Measurements from ENCODE around the gene MPP2. TPM values are rescaled to one million over a fixed set of nuclear protein-coding genes. Genes with fewer than 3 reads are reported as not detected.
A peak's percentile ranks its signal among the peaks of the same experiment; 100 is the strongest.
"Not testable (repeated sequence)": the region's sequence is repeated elsewhere in the genome, so short reads cannot be mapped to it uniquely, and the experiment has no call there.

Gene MPP2
- total RNA-seq, 6 donors from 2014 or later = 0.20 to 2.0 (median 0.74) TPM; not detected in 1

- TF ChIP-seq EP300 (IDR thresholded peaks at IDR 0.05) (no peak), CTCF (IDR thresholded peaks at IDR 0.05) (no peak), POLR2A (IDR thresholded peaks at IDR 0.05) (no peak), POLR2AphosphoS5 (IDR thresholded peaks at IDR 0.05) (no peak)
- ATAC-seq (ENCODE audit: low FRiP score in 2 of 2) = no peak
- no peak for DNase-seq
- H3K27me3 ChIP-seq = no peaks in the 10 kb centered on the region
- H3K27ac ChIP-seq = no peak overlapping the region
- H3K36me3 ChIP-seq = no peaks in the 10 kb centered on the region
- H3K4me3 ChIP-seq = no peak overlapping the region
- 81 to 83% methylated on average over 12 of the region's 12 CpGs for WGBS, 2 donors
- H3K4me1 ChIP-seq = peaks cover 0 to 11% (median 0%) of the 10 kb centered on the region in 4 donors
- H3K9me3 ChIP-seq = no peaks in the 10 kb centered on the region
Measured at GRCh38 chr17:43945074-43945829, 37.9 kb upstream of the MPP2 start.

- Histone ChIP-seq H3K9me3 (no peaks in the 10 kb centered on the region), H3K4me1 (peaks cover 5 to 19% (median 9%) of the 10 kb centered on the region in 4 donors), H3K4me3 (no peak within 1 kb of the TSS), H3K36me3 (no peaks in the 10 kb centered on the region), H3K27me3 (peaks cover 0 to 13% (median 2%) of the 10 kb centered on the region in 4 donors), H3K27ac (no peak within 1 kb of the TSS)
- ATAC-seq (ENCODE audit: low FRiP score in 2 of 2) (no peak), DNase-seq (peak in 1 of 2 donors; percentile 54)
- TF ChIP-seq EP300 (IDR thresholded peaks at IDR 0.05) (no peak), POLR2AphosphoS5 (IDR thresholded peaks at IDR 0.05) (no peak), POLR2A (IDR thresholded peaks at IDR 0.05) (no peak), CTCF (IDR thresholded peaks at IDR 0.05) (no peak)
- WGBS, 2 donors = 71 to 93% methylated on average over 4 to 16 of the region's 17 CpGs
Measured at GRCh38 chr17:43942051-43942685, 34.8 kb upstream of the MPP2 start, which contains the start of gene PPY. PPY (minus strand) TSS chr17:43942476; CDS start chr17:43941654, 822 bp downstream.

- H3K9me3 ChIP-seq = no peaks in the 10 kb centered on the region
- DNase-seq (no peak), ATAC-seq (ENCODE audit: low FRiP score in 2 of 2) (no peak)
- no peak overlapping the region for H3K27ac ChIP-seq
- H3K36me3 ChIP-seq = no peaks in the 10 kb centered on the region
- no peak overlapping the region for H3K4me3 ChIP-seq
- H3K4me1 ChIP-seq = peaks cover 5 to 19% (median 9%) of the 10 kb centered on the region in 4 donors
- H3K27me3 ChIP-seq = peaks cover 0 to 13% (median 2%) of the 10 kb centered on the region in 4 donors
- WGBS, 2 donors = 67% methylated on average over 6 to 7 of the region's 7 CpGs
- TF ChIP-seq EP300 (IDR thresholded peaks at IDR 0.05) (no peak), CTCF (IDR thresholded peaks at IDR 0.05) (peak in 3 of 6 experiments; percentile 13 to 35 (median 24))
Measured at GRCh38 chr17:43940630-43941029, 33.3 kb upstream of the MPP2 start.

- Histone ChIP-seq H3K27me3 (peaks cover 0 to 13% (median 2%) of the 10 kb centered on the region in 4 donors), H3K4me1 (peaks cover 5 to 19% (median 9%) of the 10 kb centered on the region in 4 donors), H3K9me3 (no peaks in the 10 kb centered on the region), H3K4me3 (no peak overlapping the region), H3K36me3 (no peaks in the 10 kb centered on the region), H3K27ac (no peak overlapping the region)
- WGBS, 2 donors = 96 to 100% methylated on average over 5 of the region's 5 CpGs
- no peak for ATAC-seq (ENCODE audit: low FRiP score in 2 of 2)
- TF ChIP-seq CTCF (IDR thresholded peaks at IDR 0.05) = no peak
- TF ChIP-seq POLR2A (IDR thresholded peaks at IDR 0.05) = no peak
- TF ChIP-seq POLR2AphosphoS5 (IDR thresholded peaks at IDR 0.05) = no peak
- TF ChIP-seq EP300 (IDR thresholded peaks at IDR 0.05) = no peak
- no peak for DNase-seq
Measured at GRCh38 chr17:43939886-43940285, 32.5 kb upstream of the MPP2 start.

GRCh38 chr17:43939452-43939851 lies 32.1 kb upstream of the MPP2 start:
- ATAC-seq (ENCODE audit: low FRiP score in 2 of 2); H3K9me3 ChIP-seq; H3K4me3 ChIP-seq; H3K27ac ChIP-seq; H3K36me3 ChIP-seq; DNase-seq: not testable (repeated sequence)
- Histone ChIP-seq H3K27me3 (peaks cover 0 to 13% (median 2%) of the 10 kb centered on the region in 4 donors), H3K4me1 (peaks cover 5 to 19% (median 9%) of the 10 kb centered on the region in 4 donors)
- WGBS, 2 donors = 93 to 96% methylated on average over 3 of the region's 3 CpGs
